IPS-NIHi7 (cell line): Measurements from ENCODE around the gene VMP1.
"Not testable (repeated sequence)": the region's sequence is repeated elsewhere in the genome, so short reads cannot be mapped to it uniquely, and the experiment has no call there.

ENCODE experiments used
- DNase-seq: peaks from one replicate; pipeline ENCODE4 v3.0.0; 2012; ENCODE audit warnings: mixed read lengths; ENCODE audit errors: extremely low spot score

Gene VMP1

DNA sequence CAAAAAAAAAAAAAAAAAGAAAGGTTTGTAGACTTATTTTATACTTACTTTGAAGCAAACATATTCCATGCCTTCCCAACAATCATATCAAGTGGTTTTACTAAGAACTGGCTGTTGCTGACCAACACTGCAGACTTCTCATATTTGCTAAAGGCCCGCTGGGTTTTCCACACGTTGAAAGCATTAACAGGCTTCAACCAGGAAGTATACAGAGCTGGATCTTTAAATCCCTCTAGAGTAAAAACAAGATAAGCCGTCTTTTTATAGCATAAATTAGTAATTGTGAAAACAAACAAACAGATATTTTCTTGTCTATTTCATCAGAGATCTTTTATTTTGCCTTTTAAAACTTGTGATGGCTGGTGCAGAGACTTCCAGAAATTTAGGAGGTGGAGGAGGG is 156.2 kb downstream of the VMP1 start:
- DNase-seq = no peak

DNA sequence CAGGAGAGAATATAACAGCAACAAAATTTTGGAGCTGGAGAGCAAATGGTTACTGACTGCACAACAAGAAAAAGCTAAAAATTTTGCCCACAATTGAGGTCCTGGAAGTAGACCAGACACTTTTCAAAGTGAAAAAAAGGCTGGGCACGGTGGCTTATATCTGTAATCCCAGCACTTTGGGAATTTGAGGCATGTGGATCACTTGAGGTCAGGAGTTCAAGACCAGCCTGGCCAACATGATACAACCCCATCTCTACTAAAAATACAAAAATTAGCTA is 162.4 kb downstream of the VMP1 start:
- DNase-seq = no peak

- no peak for DNase-seq
Observed at GRCh38 chr17:59870482-59870881, 163.0 kb downstream of the VMP1 start.

- no peak for DNase-seq
Observed at GRCh38 chr17:59872351-59872750, 164.9 kb downstream of the VMP1 start.

DNA sequence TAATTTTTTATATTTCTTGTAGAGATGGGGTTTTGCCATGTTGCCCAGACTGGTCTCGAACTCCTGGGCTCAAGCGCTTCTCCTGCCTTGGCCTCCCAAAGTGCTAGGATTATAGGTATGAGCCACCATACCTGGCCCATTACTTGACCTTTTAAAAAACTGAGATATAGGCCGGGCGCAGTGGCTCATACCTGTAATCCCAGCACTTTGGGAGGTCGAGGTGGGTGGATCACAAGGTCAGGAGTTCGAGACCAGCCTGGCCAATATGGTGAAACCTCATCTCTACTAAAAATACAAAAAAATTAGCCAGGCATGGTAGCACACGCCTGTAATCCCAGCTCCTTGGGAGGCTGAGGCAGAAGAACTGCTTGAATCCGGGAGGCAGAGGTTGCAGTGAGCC is 166.0 kb downstream of the VMP1 start:
- DNase-seq = not testable (repeated sequence)

DNA sequence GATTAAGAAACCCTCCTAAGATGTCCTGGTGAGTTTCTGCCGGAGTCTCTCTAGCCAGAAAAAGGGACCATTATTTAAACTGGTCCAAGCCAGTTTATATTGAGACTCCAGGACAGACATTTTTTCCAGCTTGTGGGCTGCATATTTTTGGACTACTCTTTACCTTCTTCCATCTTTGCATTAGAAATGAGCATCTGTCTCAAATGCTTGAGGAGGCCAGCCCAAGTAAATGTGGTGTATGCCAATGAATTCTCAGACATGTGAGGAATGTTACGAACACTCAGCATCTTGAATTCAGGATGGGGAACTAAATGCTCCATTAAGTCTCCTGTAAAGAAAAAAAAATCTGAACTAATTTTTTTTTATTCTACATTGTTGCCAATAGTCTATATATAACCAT is 166.9 kb downstream of the VMP1 start:
- DNase-seq = no peak

DNA sequence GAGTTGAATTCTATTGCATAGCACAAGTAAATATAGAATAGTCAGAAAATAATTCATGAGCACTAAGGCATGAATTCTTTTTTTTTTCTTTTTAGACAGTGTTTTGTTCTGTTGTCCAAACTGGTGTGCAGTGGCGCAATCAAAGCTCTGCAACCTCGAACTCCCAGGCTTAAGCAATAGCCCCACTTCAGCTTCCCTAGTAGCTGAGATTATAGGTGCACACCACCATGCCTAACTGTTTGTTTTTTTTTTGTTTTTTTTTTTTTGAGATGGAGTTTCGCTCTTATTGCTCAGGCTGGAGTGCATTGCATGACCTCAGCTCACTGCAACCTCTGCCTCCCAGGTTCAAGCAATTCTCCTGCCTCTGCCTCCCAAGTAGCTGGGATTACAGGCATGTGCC is 168.7 kb downstream of the VMP1 start:
- no peak for DNase-seq

- no peak for DNase-seq
Observed at GRCh38 chr17:59877965-59878364, 170.5 kb downstream of the VMP1 start.

DNA sequence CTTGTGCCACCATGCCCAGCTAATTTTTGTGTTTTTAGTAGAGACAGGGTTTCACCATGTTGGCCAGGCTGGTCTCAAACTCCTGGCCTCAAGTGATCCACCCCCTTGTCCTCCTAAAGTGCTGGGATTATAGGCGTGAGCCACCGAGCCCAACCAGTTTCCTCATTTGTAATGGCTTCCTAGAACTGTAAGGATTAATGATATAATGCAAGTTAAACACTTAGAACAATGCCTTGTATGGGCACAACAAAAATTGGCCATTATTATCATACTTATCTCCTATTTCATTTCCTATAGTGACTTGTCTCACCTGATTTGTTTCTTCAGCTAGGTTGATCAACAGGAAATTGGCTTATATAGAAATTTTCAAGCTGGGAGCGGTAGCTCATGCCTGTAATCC is 171.2 kb downstream of the VMP1 start:
- DNase-seq = no peak

DNA sequence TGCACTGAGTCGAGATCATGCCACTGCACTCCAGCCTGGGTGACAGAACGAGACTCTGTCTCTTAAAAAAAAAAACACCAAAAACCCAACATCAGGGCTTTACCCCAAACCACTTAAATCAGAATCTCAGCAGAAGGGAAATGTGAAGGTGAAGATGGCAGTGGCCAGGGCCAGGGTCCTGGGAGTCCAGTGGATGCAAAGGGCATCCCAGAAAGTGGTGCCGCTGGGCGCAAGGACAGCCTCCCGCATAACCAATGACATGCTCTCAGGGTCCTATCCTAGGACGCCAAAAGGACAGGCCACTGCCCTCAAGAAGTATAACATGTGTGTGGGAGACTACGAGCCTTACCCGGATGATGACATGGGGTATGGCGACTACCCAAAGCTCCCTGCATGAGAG is 177.4 kb downstream of the VMP1 start:
- no peak for DNase-seq

GRCh38 chr17:59888145-59888750 is 180.8 kb downstream of the VMP1 start:
- no peak for DNase-seq

DNA sequence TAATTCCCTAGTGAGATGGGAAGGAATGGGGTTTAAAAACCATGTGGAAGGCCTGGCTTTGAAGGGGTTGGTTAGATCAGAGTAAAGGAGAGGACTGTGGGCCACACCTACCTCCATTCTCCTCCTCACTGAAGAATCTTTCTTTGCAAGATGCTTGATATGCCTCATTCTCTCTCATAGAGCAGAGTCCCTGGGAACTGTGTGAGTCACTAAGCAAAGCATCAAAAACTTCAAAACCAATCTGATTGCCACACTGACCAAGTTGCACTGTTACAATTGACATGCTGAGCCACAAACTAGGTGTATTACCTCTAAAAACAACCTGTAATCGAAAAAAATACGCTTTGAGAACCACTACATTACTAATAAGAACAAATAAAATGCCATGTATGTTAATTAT is 183.3 kb downstream of the VMP1 start:
- no peak for DNase-seq
